A204.1 (cell line): Measurements from ENCODE around the gene AACS.
"Not testable (repeated sequence)": the region's sequence is repeated elsewhere in the genome, so short reads cannot be mapped to it uniquely, and the experiment has no call there.

Experiments
- FAIRE-seq: peaks from 2 replicates; lab custom pipeline; 2012; peaks lifted over from hg19 to GRCh38; lab: Jason Lieb, UNC

The AACS gene

GRCh38 chr12:125092108-125092871 is 27.1 kb downstream of the AACS start:
- no peak for FAIRE-seq

- FAIRE-seq, result no peak
Observed at GRCh38 chr12:125092872-125093680, 27.8 kb downstream of the AACS start.

GRCh38 chr12:125093681-125094330 is 28.6 kb downstream of the AACS start:
- no peak for FAIRE-seq

GRCh38 chr12:125096894-125097293 is 31.7 kb downstream of the AACS start:
- FAIRE-seq, result no peak

GRCh38 chr12:125097427-125097826 is 32.2 kb downstream of the AACS start:
- FAIRE-seq, result no peak

- FAIRE-seq, result no peak
Observed at GRCh38 chr12:125098676-125099408, 33.6 kb downstream of the AACS start.

GRCh38 chr12:125099409-125099782 is 34.2 kb downstream of the AACS start:
- no peak for FAIRE-seq

- no peak for FAIRE-seq
Observed at GRCh38 chr12:125100551-125101434, 35.6 kb downstream of the AACS start.

GRCh38 chr12:125104982-125105381 is 39.7 kb downstream of the AACS start:
- FAIRE-seq, result no peak

- no peak for FAIRE-seq
Observed at GRCh38 chr12:125105600-125105999, 40.4 kb downstream of the AACS start.

- FAIRE-seq, result no peak
Observed at GRCh38 chr12:125110641-125111360, 45.6 kb downstream of the AACS start.

GRCh38 chr12:125111403-125111802 is 46.2 kb downstream of the AACS start:
- no peak for FAIRE-seq

- FAIRE-seq, result not testable (repeated sequence)
Observed at GRCh38 chr12:125112614-125113013, 47.4 kb downstream of the AACS start.

- no peak for FAIRE-seq
Observed at GRCh38 chr12:125113263-125113662, 48.0 kb downstream of the AACS start.

GRCh38 chr12:125113789-125114188 is 48.6 kb downstream of the AACS start:
- no peak for FAIRE-seq

- no peak for FAIRE-seq
Observed at GRCh38 chr12:125114365-125115141, 49.3 kb downstream of the AACS start.

GRCh38 chr12:125120566-125120965 is 55.3 kb downstream of the AACS start:
- FAIRE-seq, result no peak

- FAIRE-seq, result no peak
Observed at GRCh38 chr12:125121106-125121505, 55.9 kb downstream of the AACS start.

- no peak for FAIRE-seq
Observed at GRCh38 chr12:125122668-125123067, 57.4 kb downstream of the AACS start.
